Glutamatergic neuron (in vitro differentiated cells): ENCODE results near the gene NR1I2. TPM values are rescaled to one million over a fixed set of nuclear protein-coding genes. Genes with fewer than 3 reads are reported as not detected.

Source experiments
- DNase-seq: peaks from one replicate; pipeline ENCODE4 v3.0.0; 2022
- H3K27ac Mint-ChIP-seq: one replicate; pipeline ENCODE4 v1.8.0; 2020; ENCODE audit warnings: mild to moderate bottlenecking, mixed read lengths, inconsistent platforms; ENCODE audit not compliant: unreplicated experiment
- H3K27me3 Mint-ChIP-seq: one replicate; pipeline ENCODE4 v1.8.0; 2020; ENCODE audit warnings: mild to moderate bottlenecking, moderate library complexity, mixed read lengths, inconsistent platforms; ENCODE audit not compliant: unreplicated experiment
- H3K36me3 Mint-ChIP-seq: one replicate; pipeline ENCODE4 v1.8.0; 2020; ENCODE audit warnings: mild to moderate bottlenecking, mixed read lengths, inconsistent platforms; ENCODE audit not compliant: unreplicated experiment
- H3K4me1 Mint-ChIP-seq: one replicate; pipeline ENCODE4 v1.8.0; 2020; ENCODE audit warnings: mild to moderate bottlenecking, low read depth, mixed read lengths, inconsistent platforms; ENCODE audit not compliant: unreplicated experiment
- H3K4me3 Mint-ChIP-seq: one replicate; pipeline ENCODE4 v1.8.0; 2020; ENCODE audit warnings: mild to moderate bottlenecking, mixed read lengths, inconsistent platforms; ENCODE audit not compliant: unreplicated experiment
- H3K9me3 Mint-ChIP-seq: one replicate; pipeline ENCODE4 v1.8.0; 2020; ENCODE audit warnings: mild to moderate bottlenecking, moderate library complexity, mixed read lengths, inconsistent platforms; ENCODE audit not compliant: unreplicated experiment
- CTCF ChIP-seq: fragments of 200-600 bp; sonication (generic); IDR thresholded peaks from one replicate; pipeline ENCODE4 v1.5.0; 2021; ENCODE audit not compliant: partially characterized antibody, unreplicated experiment
- total RNA-seq: library from RNA; stranded (reverse); fragmentation: NEBNext Ultra II Directional; extraction: Animal tissue kit (Norgen Biotek cat#: 25700); gene quantifications from one replicate; pipeline ENCODE4 v1.2.1, GENCODE V29; 2021; ENCODE audit not compliant: unreplicated experiment

The NR1I2 gene
- total RNA-seq, 1 donor from 2014 or later = not detected

GRCh38 chr3:119745942-119746341, 36.0 kb upstream of the NR1I2 start:
- no peak overlapping the region for H3K4me3 Mint-ChIP-seq
- H3K27ac Mint-ChIP-seq = no peak overlapping the region
- DNase-seq = no peak
- no peaks in the 10 kb centered on the region for H3K9me3 Mint-ChIP-seq
- no peak for TF ChIP-seq CTCF
- H3K4me1 Mint-ChIP-seq = no peaks in the 10 kb centered on the region
- no peaks in the 10 kb centered on the region for H3K36me3 Mint-ChIP-seq
- H3K27me3 Mint-ChIP-seq = peaks cover 2% of the 10 kb centered on the region

- Mint-ChIP-seq H3K9me3 (no peaks in the 10 kb centered on the region), H3K36me3 (no peaks in the 10 kb centered on the region), H3K4me3 (no peak overlapping the region), H3K27ac (no peak overlapping the region), H3K27me3 (peaks cover 2% of the 10 kb centered on the region), H3K4me1 (no peaks in the 10 kb centered on the region)
- no peak for DNase-seq
- no peak for TF ChIP-seq CTCF
Measured at GRCh38 chr3:119746423-119746822, 35.5 kb upstream of the NR1I2 start.

- TF ChIP-seq CTCF = no peak
- Mint-ChIP-seq H3K27ac (no peak overlapping the region), H3K4me3 (no peak overlapping the region), H3K36me3 (no peaks in the 10 kb centered on the region), H3K4me1 (no peaks in the 10 kb centered on the region), H3K27me3 (peaks cover 2% of the 10 kb centered on the region), H3K9me3 (no peaks in the 10 kb centered on the region)
- no peak for DNase-seq
Measured at GRCh38 chr3:119747357-119747756, 34.5 kb upstream of the NR1I2 start.

GRCh38 chr3:119748991-119749390, 32.9 kb upstream of the NR1I2 start:
- H3K36me3 Mint-ChIP-seq = no peaks in the 10 kb centered on the region
- H3K27me3 Mint-ChIP-seq = peaks cover 2% of the 10 kb centered on the region
- H3K27ac Mint-ChIP-seq = no peak overlapping the region
- H3K9me3 Mint-ChIP-seq = peaks cover under 1% of the 10 kb centered on the region
- no peaks in the 10 kb centered on the region for H3K4me1 Mint-ChIP-seq
- no peak overlapping the region for H3K4me3 Mint-ChIP-seq
- no peak for DNase-seq
- no peak for TF ChIP-seq CTCF

GRCh38 chr3:119751423-119751822, 30.5 kb upstream of the NR1I2 start:
- Mint-ChIP-seq H3K27ac (no peak overlapping the region), H3K36me3 (no peaks in the 10 kb centered on the region), H3K4me1 (no peaks in the 10 kb centered on the region), H3K27me3 (peaks cover 2% of the 10 kb centered on the region), H3K9me3 (peaks cover 2% of the 10 kb centered on the region), H3K4me3 (no peak overlapping the region)
- TF ChIP-seq CTCF = no peak
- no peak for DNase-seq
